HEK293 (cell line): ENCODE results near the gene DENND4B.

Experiments
- BCL11A ChIP-seq: fragments of 450-650 bp; formaldehyde crosslinking; IDR thresholded peaks from 2 replicates; pipeline ENCODE4 v1.5.1; 2016; ENCODE audit warnings: low read depth, missing biosample characterization, missing genetic modification characterization
- CTCF ChIP-seq: fragments of 450-650 bp; formaldehyde crosslinking; IDR thresholded peaks from 2 replicates; pipeline ENCODE4 v1.5.1; 2016; ENCODE audit warnings: missing biosample characterization, missing genetic modification characterization
- GFI1B ChIP-seq: fragments of 450-650 bp; formaldehyde crosslinking; IDR thresholded peaks from 2 replicates; pipeline ENCODE4 v1.5.1; 2016; ENCODE audit warnings: missing biosample characterization, missing genetic modification characterization
- HIC1 ChIP-seq: fragments of 450-650 bp; formaldehyde crosslinking; IDR thresholded peaks from 2 replicates; pipeline ENCODE4 v1.5.1; 2016; ENCODE audit warnings: missing biosample characterization, missing genetic modification characterization
- INSM2 ChIP-seq: fragments of 450-650 bp; formaldehyde crosslinking; IDR thresholded peaks from 2 replicates; pipeline ENCODE4 v1.5.1; 2016; ENCODE audit warnings: missing biosample characterization, missing genetic modification characterization
- KLF10 ChIP-seq: fragments of 450-650 bp; IDR thresholded peaks from 2 replicates; pipeline ENCODE4 v1.5.1; 2018; ENCODE audit warnings: missing biosample characterization, mild to moderate bottlenecking, missing genetic modification characterization
- KLF16 ChIP-seq: fragments of 450-650 bp; formaldehyde crosslinking; IDR thresholded peaks from 2 replicates; pipeline ENCODE4 v1.5.1; 2017; ENCODE audit warnings: missing biosample characterization, missing genetic modification characterization
- KLF17 ChIP-seq: fragments of 450-650 bp; formaldehyde crosslinking; IDR thresholded peaks from 2 replicates; pipeline ENCODE4 v1.5.1; 2016; ENCODE audit warnings: missing biosample characterization, missing genetic modification characterization
- PRDM6 ChIP-seq: fragments of 450-650 bp; formaldehyde crosslinking; IDR thresholded peaks from 2 replicates; pipeline ENCODE4 v1.5.1; 2017; ENCODE audit warnings: missing biosample characterization, missing genetic modification characterization
- SP2 ChIP-seq: fragments of 450-650 bp; formaldehyde crosslinking; IDR thresholded peaks from 2 replicates; pipeline ENCODE4 v1.5.1; 2016; ENCODE audit warnings: missing biosample characterization, missing genetic modification characterization
- TCF7L2 ChIP-seq: IDR thresholded peaks from 2 replicates; pipeline ENCODE4 v1.6.1; 2011; ENCODE audit warnings: low read depth, mild to moderate bottlenecking, inconsistent platforms, low read length, moderate library complexity, borderline replicate concordance
- ZFP69B ChIP-seq: fragments of 450-650 bp; formaldehyde crosslinking; IDR thresholded peaks from 2 replicates; pipeline ENCODE4 v1.5.1; 2016; ENCODE audit warnings: missing biosample characterization, missing genetic modification characterization
- ZNF146 ChIP-seq: fragments of 450-650 bp; formaldehyde crosslinking; IDR thresholded peaks from 2 replicates; pipeline ENCODE4 v1.5.1; 2016; ENCODE audit warnings: missing biosample characterization, missing genetic modification characterization
- ZNF169 ChIP-seq: fragments of 450-650 bp; formaldehyde crosslinking; IDR thresholded peaks from 2 replicates; pipeline ENCODE4 v1.5.1; 2016; ENCODE audit warnings: missing biosample characterization, missing genetic modification characterization
- ZNF211 ChIP-seq: fragments of 450-650 bp; formaldehyde crosslinking; IDR thresholded peaks from 2 replicates; pipeline ENCODE4 v1.5.1; 2016; ENCODE audit warnings: low read depth, missing biosample characterization, missing genetic modification characterization
- ZNF239 ChIP-seq: fragments of 450-650 bp; formaldehyde crosslinking; IDR thresholded peaks from 2 replicates; pipeline ENCODE4 v1.5.1; 2016; ENCODE audit warnings: missing biosample characterization, missing genetic modification characterization
- ZNF302 ChIP-seq: fragments of 450-650 bp; formaldehyde crosslinking; IDR thresholded peaks from 2 replicates; pipeline ENCODE4 v1.5.1; 2016; ENCODE audit warnings: missing biosample characterization, missing genetic modification characterization, low read depth
- ZNF354C ChIP-seq: fragments of 450-650 bp; formaldehyde crosslinking; IDR thresholded peaks from 2 replicates; pipeline ENCODE4 v1.5.1; 2016; ENCODE audit warnings: missing biosample characterization, missing genetic modification characterization, low read depth, borderline replicate concordance
- ZNF423 ChIP-seq: fragments of 450-650 bp; formaldehyde crosslinking; IDR thresholded peaks from 2 replicates; pipeline ENCODE4 v1.5.1; 2016; ENCODE audit warnings: missing biosample characterization, missing genetic modification characterization
- ZNF48 ChIP-seq: fragments of 450-650 bp; formaldehyde crosslinking; IDR thresholded peaks from 2 replicates; pipeline ENCODE4 v1.5.1; 2016; ENCODE audit warnings: missing biosample characterization, missing genetic modification characterization
- ZNF510 ChIP-seq: fragments of 450-650 bp; formaldehyde crosslinking; IDR thresholded peaks from 2 replicates; pipeline ENCODE4 v1.5.1; 2018; ENCODE audit warnings: mild to moderate bottlenecking, missing genetic modification characterization, missing biosample characterization; ENCODE audit not compliant: insufficient replicate concordance
- ZNF530 ChIP-seq: fragments of 450-650 bp; formaldehyde crosslinking; IDR thresholded peaks from 2 replicates; pipeline ENCODE4 v1.5.1; 2016; ENCODE audit warnings: low read depth, missing biosample characterization, missing genetic modification characterization
- ZNF610 ChIP-seq: fragments of 450-650 bp; formaldehyde crosslinking; IDR thresholded peaks from 2 replicates; pipeline ENCODE4 v1.5.1; 2016; ENCODE audit warnings: missing biosample characterization, missing genetic modification characterization, borderline replicate concordance
- ZNF626 ChIP-seq: fragments of 450-650 bp; sonication (Bioruptor Pico); formaldehyde crosslinking; IDR thresholded peaks from 2 replicates; pipeline ENCODE4 v1.5.1; 2018; ENCODE audit warnings: missing biosample characterization, missing genetic modification characterization, inconsistent platforms
- ZNF76 ChIP-seq: fragments of 450-650 bp; formaldehyde crosslinking; IDR thresholded peaks from 2 replicates; pipeline ENCODE4; 2016; ENCODE audit warnings: low read depth, missing biosample characterization, missing genetic modification characterization, borderline replicate concordance
- ZNF776 ChIP-seq: fragments of 450-650 bp; formaldehyde crosslinking; IDR thresholded peaks from 2 replicates; pipeline ENCODE4 v1.5.0; 2017; ENCODE audit warnings: missing biosample characterization, missing genetic modification characterization, borderline replicate concordance
- ZNF843 ChIP-seq: fragments of 450-650 bp; formaldehyde crosslinking; IDR thresholded peaks from 2 replicates; pipeline ENCODE4 v1.5.1; 2016; ENCODE audit warnings: missing biosample characterization, missing genetic modification characterization
- ZSCAN4 ChIP-seq: fragments of 450-650 bp; formaldehyde crosslinking; IDR thresholded peaks from 2 replicates; pipeline ENCODE4 v1.5.1; 2017; ENCODE audit warnings: missing biosample characterization, missing genetic modification characterization

Gene DENND4B

GRCh38 chr1:153962088-153963029 is 15.8 kb upstream of the DENND4B start (continued):
- TF ChIP-seq ZNF610 (tag by site-specific recombination) = no peak
- no peak for TF ChIP-seq ZNF48 (tag by site-specific recombination)
- no peak for TF ChIP-seq SP2
- no peak for TF ChIP-seq ZNF239 (tag by site-specific recombination)
- no peak for TF ChIP-seq HIC1
- TF ChIP-seq GFI1B (tag by site-specific recombination) = no peak
- no peak for TF ChIP-seq KLF16 (tag by site-specific recombination)
- TF ChIP-seq ZNF423 (tag by site-specific recombination) = peak; percentile 79
- no peak for TF ChIP-seq TCF7L2
- TF ChIP-seq ZNF76 (tag by site-specific recombination) = peak; percentile 82
- no peak for TF ChIP-seq ZNF146 (tag by site-specific recombination)
- no peak for TF ChIP-seq PRDM6 (tag by site-specific recombination)
- TF ChIP-seq ZNF776 (tag by site-specific recombination) = no peak
- TF ChIP-seq ZNF510 = no peak
- TF ChIP-seq KLF10 (tag by site-specific recombination) = no peak
- TF ChIP-seq BCL11A (tag by site-specific recombination) = no peak
- TF ChIP-seq ZNF169 (tag by site-specific recombination) = no peak
- TF ChIP-seq ZNF211 (tag by site-specific recombination) = no peak
- 0 out of 2 replicates have a peak, but pooled peaks have one; percentile 20 for TF ChIP-seq CTCF (tag by site-specific recombination)
- no peak for TF ChIP-seq ZNF302 (tag by site-specific recombination)
- no peak for TF ChIP-seq ZSCAN4 (tag by site-specific recombination)
- no peak for TF ChIP-seq ZNF354C
- no peak for TF ChIP-seq INSM2 (tag by site-specific recombination)
- no peak for TF ChIP-seq ZFP69B (tag by site-specific recombination)
- no peak for TF ChIP-seq ZNF626 (tag by site-specific recombination)
- TF ChIP-seq ZNF530 = no peak
- TF ChIP-seq ZNF843 (tag by site-specific recombination) = no peak
- TF ChIP-seq KLF17 = no peak; the same call in 1 of the 2 replicates
